CD4-positive, alpha-beta memory T cell (primary cell): ENCODE results near the gene RMI2. TPM values are rescaled to one million over a fixed set of nuclear protein-coding genes. Genes with fewer than 3 reads are reported as not detected.

Experiments used
- CTCF ChIA-PET: fragments of 350-600 bp; sonication (Branson Sonifier 250); formaldehyde crosslinking; loops from one replicate; lab custom pipeline; 2021; ENCODE audit warnings: inconsistent platforms; ENCODE audit not compliant: partially characterized antibody; lab: Charles Lee
- POLR2A ChIA-PET: fragments of 350-600 bp; sonication (Branson Sonifier 250); formaldehyde crosslinking; loops from one replicate; lab custom pipeline; 2021; ENCODE audit not compliant: partially characterized antibody; lab: Charles Lee
- DNase-seq, 5 donors: peaks; one replicate each; pipeline versions ENCODE4 v3.0.0 to v3.0.0-alpha.2; 2020 to 2022; ENCODE audit warnings: mixed read lengths in 1 of 5
- H3K27ac ChIP-seq: one replicate; pipeline ENCODE4 v1.7.0; 2013; ENCODE audit warnings: low read depth, low read length
- H3K27me3 ChIP-seq: 2 replicates; pipeline ENCODE4 v1.7.0; 2013; ENCODE audit warnings: mild to moderate bottlenecking, low read length, moderate library complexity; ENCODE audit not compliant: insufficient read depth
- H3K36me3 ChIP-seq: 2 replicates; pipeline ENCODE4 v1.7.0; 2013; ENCODE audit warnings: mild to moderate bottlenecking, low read length, moderate library complexity; ENCODE audit not compliant: insufficient read depth
- H3K4me1 ChIP-seq: 2 replicates; pipeline ENCODE4 v1.7.0; 2013; ENCODE audit warnings: mild to moderate bottlenecking, low read length, moderate library complexity; ENCODE audit not compliant: insufficient read depth
- H3K4me3 ChIP-seq, 2 donors: one replicate each; pipeline ENCODE4 v1.7.0; 2013; ENCODE audit warnings: low read length in 2 of 2, mild to moderate bottlenecking in 1 of 2
- H3K9me3 ChIP-seq, 2 donors: one replicate each; pipeline ENCODE4 v1.7.0; 2013; ENCODE audit warnings: low read length in 2 of 2, control low read depth in 1 of 2; ENCODE audit not compliant: control insufficient read depth in 1 of 2
- H3K27ac Mint-ChIP-seq, 7 donors: one replicate each; pipeline ENCODE4 v1.8.0; 2020 to 2021; ENCODE audit warnings: mixed read lengths in 7 of 7, mild to moderate bottlenecking in 6 of 7, inconsistent platforms in 3 of 7, moderate library complexity in 3 of 7
- H3K27me3 Mint-ChIP-seq, 2 donors: one replicate each; pipeline ENCODE4 v1.8.0; 2020 to 2021; ENCODE audit warnings: mixed read lengths in 2 of 2
- H3K36me3 Mint-ChIP-seq, 2 donors: one replicate each; pipeline ENCODE4 v1.8.0; 2020 to 2021; ENCODE audit warnings: mixed read lengths in 2 of 2, inconsistent platforms in 1 of 2, mild to moderate bottlenecking in 1 of 2
- H3K4me1 Mint-ChIP-seq, 4 donors: one replicate each; pipeline ENCODE4 v1.8.0; 2020 to 2021; ENCODE audit warnings: mixed read lengths in 4 of 4, mild to moderate bottlenecking in 1 of 4
- H3K4me3 Mint-ChIP-seq, 8 donors: one replicate each; pipeline ENCODE4 v1.8.0; 2020 to 2021; ENCODE audit warnings: mixed read lengths in 8 of 8, mild to moderate bottlenecking in 7 of 8, moderate library complexity in 6 of 8, inconsistent platforms in 3 of 8
- H3K9me3 Mint-ChIP-seq, 8 donors: one replicate each; pipeline ENCODE4 v1.8.0; 2020 to 2021; ENCODE audit warnings: mixed read lengths in 8 of 8, mild to moderate bottlenecking in 5 of 8, inconsistent platforms in 3 of 8, moderate library complexity in 1 of 8
- intact Hi-C: fragments of 100-400 bp; cut with micrococcal nuclease; formaldehyde crosslinking; loops from one replicate; pipeline ENCODE4 v1.15.1; 2023
- polyA plus RNA-seq, 2 donors: library from polyadenylated mRNA; unstranded; fragments of 300-500 nt; fragmentation: Illumina TruSeq; gene quantifications; one replicate each; pipeline ENCODE4 v1.2.3, GENCODE V29; 2021
- total RNA-seq, 2 experiments: library from RNA; stranded (reverse); gene quantifications; one replicate each; pipeline ENCODE4 v1.2.3, GENCODE V29; 2021

RMI2 gene
- total and polyA plus RNA-seq, 4 experiments from 2014 or later = 1.5 to 4.0 (median 1.7) TPM

- H3K4me1 ChIP-seq = peaks cover 36% of the 10 kb centered on the region
- intact Hi-C loops = loop anchor here (1.0 to 2.0 kb wide), 4 partner anchors 7 to 58 kb away; partner anchors contain the start of gene RMI2
- H3K27me3 ChIP-seq = no peaks in the 10 kb centered on the region
- no peaks in the 10 kb centered on the region for H3K9me3 ChIP-seq
- Mint-ChIP-seq H3K4me3 (peak overlapping the region; percentile 72 to 83 (median 78)), H3K9me3 (no peaks in the 10 kb centered on the region), H3K27me3 (peaks cover 2 to 16% of the 10 kb centered on the region in 2 donors), H3K4me1 (peaks cover 28 to 56% (median 34%) of the 10 kb centered on the region in 4 donors), H3K27ac (peak overlapping the region; percentile 77 to 92 (median 84)), H3K36me3 (no peaks in the 10 kb centered on the region)
- H3K4me3 ChIP-seq = peak overlapping the region; percentile 11 to 32
- peak; percentile 76 to 85 (median 81) for DNase-seq
- CTCF ChIA-PET = interaction anchor here (0.9 to 5.1 kb wide), 7 partner anchors 8 to 392 kb away, joined by 3 to 36 read pairs (median 5); no protein-coding TSS in a partner anchor
- H3K27ac ChIP-seq = no peak overlapping the region
- no peaks in the 10 kb centered on the region for H3K36me3 ChIP-seq
- POLR2A ChIA-PET = interaction anchor here (0.8 to 3.8 kb wide), 11 partner anchors 9 to 391 kb away, joined by 3 to 38 read pairs (median 3); partner anchors contain the start of gene SOCS1
These were observed 9.7 kb downstream of the RMI2 start for GRCh38 chr16:11354733-11355574.

- Mint-ChIP-seq H3K9me3 (no peaks in the 10 kb centered on the region), H3K27me3 (peaks cover 4 to 16% of the 10 kb centered on the region in 2 donors), H3K4me1 (peaks cover 29 to 66% (median 41%) of the 10 kb centered on the region in 4 donors), H3K27ac (peak overlapping the region in 5 of 7 donors; percentile 53 to 92 (median 82)), H3K4me3 (peak overlapping the region in 6 of 8 donors; percentile 18 to 81 (median 76)), H3K36me3 (no peaks in the 10 kb centered on the region)
- Histone ChIP-seq H3K4me1 (peaks cover 39% of the 10 kb centered on the region), H3K27ac (no peak overlapping the region), H3K36me3 (no peaks in the 10 kb centered on the region), H3K9me3 (no peaks in the 10 kb centered on the region), H3K27me3 (no peaks in the 10 kb centered on the region), H3K4me3 (no peak overlapping the region)
- CTCF ChIA-PET = interaction anchor here (0.8 to 5.2 kb wide), 22 partner anchors 9 to 410 kb away, joined by 3 to 70 read pairs (median 4); partner anchors contain the start of gene SOCS1
- no peak for DNase-seq
- POLR2A ChIA-PET = interaction anchor here (1.6 to 2.7 kb wide), 5 partner anchors 27 to 392 kb away, joined by 3 to 13 read pairs (median 9); partner anchors contain the start of gene SOCS1
- intact Hi-C loops = loop anchor here (1.0 to 2.0 kb wide), 3 partner anchors 27 to 392 kb away; no protein-coding TSS in a partner anchor
These were observed 10.6 kb downstream of the RMI2 start for GRCh38 chr16:11355862-11356261.

- Mint-ChIP-seq H3K36me3 (no peaks in the 10 kb centered on the region), H3K27me3 (peaks cover 4 to 16% of the 10 kb centered on the region in 2 donors), H3K27ac (peak overlapping the region in 4 of 7 donors; percentile 11 to 56 (median 38)), H3K9me3 (no peaks in the 10 kb centered on the region), H3K4me3 (no peak overlapping the region), H3K4me1 (peaks cover 37 to 74% (median 50%) of the 10 kb centered on the region in 4 donors)
- ChIA-PET POLR2A (interaction anchor here (1.2 to 2.7 kb wide), 5 partner anchors 100 to 392 kb away, joined by 4 to 13 read pairs (median 9); partner anchors contain the start of gene SOCS1), CTCF (interaction anchor here (0.8 to 5.2 kb wide), 23 partner anchors 10 to 411 kb away, joined by 3 to 70 read pairs (median 4); partner anchors contain the start of gene SOCS1)
- no peaks in the 10 kb centered on the region for H3K9me3 ChIP-seq
- H3K27ac ChIP-seq = no peak overlapping the region
- peak in 4 of 5 donors; percentile 40 to 48 (median 44) for DNase-seq
- no peak overlapping the region for H3K4me3 ChIP-seq
- H3K27me3 ChIP-seq = no peaks in the 10 kb centered on the region
- intact Hi-C loops = loop anchor here (1.0 kb wide), 1 partner anchor 392 kb away; no protein-coding TSS in a partner anchor
- H3K4me1 ChIP-seq = peaks cover 47% of the 10 kb centered on the region
- no peaks in the 10 kb centered on the region for H3K36me3 ChIP-seq
These were observed 11.5 kb downstream of the RMI2 start for GRCh38 chr16:11356573-11357331.

GRCh38 chr16:11358531-11358930 is 13.3 kb downstream of the RMI2 start:
- peaks cover 47 to 86% (median 62%) of the 10 kb centered on the region in 4 donors for H3K4me1 Mint-ChIP-seq
- POLR2A ChIA-PET = interaction anchor here (1.0 to 1.2 kb wide), 2 partner anchors 104 to 394 kb away, joined by 3 to 4 read pairs; no protein-coding TSS in a partner anchor
- CTCF ChIA-PET = interaction anchor here (0.7 to 5.2 kb wide), 13 partner anchors 12 to 409 kb away, joined by 3 to 70 read pairs (median 4); partner anchors contain the start of gene SOCS1
- H3K4me3 Mint-ChIP-seq = no peak overlapping the region
- no peak overlapping the region for H3K27ac ChIP-seq
- H3K36me3 ChIP-seq = no peaks in the 10 kb centered on the region
- H3K36me3 Mint-ChIP-seq = no peaks in the 10 kb centered on the region
- no peak overlapping the region for H3K4me3 ChIP-seq
- intact Hi-C loops = no loop called here
- H3K9me3 ChIP-seq = no peaks in the 10 kb centered on the region
- H3K27ac Mint-ChIP-seq = no peak overlapping the region
- peaks cover 63% of the 10 kb centered on the region for H3K4me1 ChIP-seq
- H3K27me3 Mint-ChIP-seq = peaks cover 4 to 16% of the 10 kb centered on the region in 2 donors
- no peaks in the 10 kb centered on the region for H3K27me3 ChIP-seq
- H3K9me3 Mint-ChIP-seq = no peaks in the 10 kb centered on the region
- no peak for DNase-seq

- Mint-ChIP-seq H3K9me3 (no peaks in the 10 kb centered on the region), H3K27me3 (peaks cover 3 to 16% of the 10 kb centered on the region in 2 donors), H3K4me3 (peak overlapping the region in 1 of 8 donors; percentile 18), H3K27ac (peak overlapping the region in 1 of 7 donors; percentile 42), H3K36me3 (no peaks in the 10 kb centered on the region), H3K4me1 (peaks cover 40 to 82% (median 58%) of the 10 kb centered on the region in 4 donors)
- H3K9me3 ChIP-seq = no peaks in the 10 kb centered on the region
- ChIA-PET POLR2A (interaction anchor here (1.2 kb wide), 1 partner anchor 104 kb away, joined by 4 read pairs; no protein-coding TSS in a partner anchor), CTCF (interaction anchor here (1.2 to 5.2 kb wide), 8 partner anchors 12 to 410 kb away, joined by 4 to 70 read pairs (median 14); partner anchors contain the start of gene SOCS1)
- H3K36me3 ChIP-seq = no peaks in the 10 kb centered on the region
- H3K27ac ChIP-seq = no peak overlapping the region
- no peak for DNase-seq
- intact Hi-C loops = no loop called here
- no peaks in the 10 kb centered on the region for H3K27me3 ChIP-seq
- H3K4me3 ChIP-seq = no peak overlapping the region
- H3K4me1 ChIP-seq = peaks cover 55% of the 10 kb centered on the region
These were observed 14.1 kb downstream of the RMI2 start for GRCh38 chr16:11359370-11359769.

- Histone ChIP-seq H3K36me3 (no peaks in the 10 kb centered on the region), H3K27me3 (no peaks in the 10 kb centered on the region), H3K9me3 (no peaks in the 10 kb centered on the region), H3K27ac (no peak overlapping the region), H3K4me1 (peaks cover 40% of the 10 kb centered on the region), H3K4me3 (no peak overlapping the region)
- H3K27me3 Mint-ChIP-seq = peaks cover 3 to 11% of the 10 kb centered on the region in 2 donors
- H3K27ac Mint-ChIP-seq = no peak overlapping the region
- ChIA-PET POLR2A (no interaction called here), CTCF (interaction anchor here (2.0 to 5.2 kb wide), 3 partner anchors 11 to 389 kb away, joined by 8 to 62 read pairs (median 48); partner anchors contain the start of gene SOCS1)
- H3K36me3 Mint-ChIP-seq = no peaks in the 10 kb centered on the region
- peaks cover 28 to 73% (median 49%) of the 10 kb centered on the region in 4 donors for H3K4me1 Mint-ChIP-seq
- DNase-seq = no peak
- intact Hi-C loops = no loop called here
- H3K9me3 Mint-ChIP-seq = no peaks in the 10 kb centered on the region
- peak overlapping the region in 6 of 8 donors; percentile 11 to 92 (median 85) for H3K4me3 Mint-ChIP-seq
These were observed 15.5 kb downstream of the RMI2 start for GRCh38 chr16:11360641-11361373.
